Endothelial cell of umbilical vein (primary cell): ENCODE measurements around the gene CHST15. TPM values are rescaled to one million over a fixed set of nuclear protein-coding genes. Genes with fewer than 3 reads are reported as not detected.

ENCODE experiments used
- BruUV-seq: library from RNA; stranded (reverse); fragments of 400-500 nt; replicated peaks from 2 replicates; lab custom pipeline; 2021; lab: Mats Ljungman, UMichigan
- CTCF ChIA-PET: fragments of 300-600, 350-600 bp; sonication (Branson Sonifier 250); formaldehyde crosslinking; loops from one replicate; lab custom pipeline; 2021; ENCODE audit warnings: antibody characterized with exemption, inconsistent platforms; lab: Charles Lee
- POLR2A ChIA-PET: fragments of 300-600, 350-600 bp; sonication (Branson Sonifier 250); formaldehyde crosslinking; loops from one replicate; lab custom pipeline; 2021; ENCODE audit warnings: antibody characterized with exemption, inconsistent platforms; lab: Charles Lee
- DNase-seq: peaks from one replicate; pipeline ENCODE4 v3.0.0-alpha.2; 2011; ENCODE audit warnings: low read depth, low spot score
- FAIRE-seq: peaks from 2 replicates; lab custom pipeline; 2011; peaks lifted over from hg19 to GRCh38; lab: Jason Lieb, UNC
- H2AFZ ChIP-seq: 2 replicates; pipeline ENCODE4 v1.6.0; 2012; ENCODE audit warnings: low read depth, low read length, control low read depth, inconsistent platforms
- H3K27ac ChIP-seq: 2 replicates; pipeline ENCODE4 v1.5.1; 2011; ENCODE audit warnings: low read depth, mild to moderate bottlenecking, control low read depth, low read length, moderate library complexity; ENCODE audit not compliant: insufficient read depth
- H3K27me3 ChIP-seq, 2 experiments: 2 replicates each; pipeline versions ENCODE4 v1.6.0 to v1.6.1; 2011; ENCODE audit warnings: low read length in 2 of 2, mixed read lengths in 1 of 2; ENCODE audit not compliant: control insufficient read depth in 2 of 2, insufficient read depth in 2 of 2
- H3K36me3 ChIP-seq, 2 experiments: 2 replicates in 1 of 2; 3 replicates in 1 of 2; pipeline ENCODE4 v1.5.1; 2011; ENCODE audit warnings: low read length in 2 of 2, mild to moderate bottlenecking in 1 of 2, moderate library complexity in 1 of 2; ENCODE audit not compliant: control insufficient read depth in 2 of 2, insufficient read depth in 2 of 2; ENCODE audit errors: extremely low read depth in 1 of 2
- H3K4me1 ChIP-seq: 3 replicates; pipeline ENCODE4 v1.5.1; 2011; ENCODE audit warnings: mild to moderate bottlenecking, low read length; ENCODE audit not compliant: control insufficient read depth, insufficient read depth; ENCODE audit errors: extremely low read depth
- H3K4me2 ChIP-seq: 2 replicates; pipeline ENCODE4 v1.6.1; 2011; ENCODE audit warnings: low read length, control low read depth, mixed read lengths; ENCODE audit not compliant: insufficient read depth
- H3K4me3 ChIP-seq, 3 experiments: fragments of 200-600 bp in 1 of 3; sonication (generic), shearing (Covaris generic) in 1 of 3; replicated peaks in 1 of 3; 2 replicates each; pipeline ENCODE4 v1.5.1; 2011 to 2016; ENCODE audit warnings: control low read depth in 3 of 3, low read length in 3 of 3, mild to moderate bottlenecking in 2 of 3, inconsistent platforms in 1 of 3, low read depth in 1 of 3, moderate library complexity in 1 of 3; ENCODE audit not compliant: insufficient read depth in 1 of 3
- H3K79me2 ChIP-seq: 2 replicates; pipeline ENCODE4 v1.6.0; 2012; ENCODE audit warnings: low read length, inconsistent platforms; ENCODE audit not compliant: control insufficient read depth, insufficient read depth
- H3K9ac ChIP-seq: replicated peaks from 2 replicates; pipeline ENCODE3; 2011; ENCODE audit warnings: low read length, control low read depth; ENCODE audit not compliant: insufficient read depth; ENCODE audit errors: extremely low read depth
- H3K9me1 ChIP-seq: replicated peaks from 3 replicates; pipeline ENCODE4 v1.6.0; 2011; ENCODE audit warnings: mild to moderate bottlenecking, low read length; ENCODE audit not compliant: control insufficient read depth, insufficient read depth; ENCODE audit errors: extremely low read depth
- H3K9me3 ChIP-seq: replicated peaks from 2 replicates; pipeline ENCODE4 v1.5.1; 2012; ENCODE audit warnings: low read length, inconsistent platforms; ENCODE audit not compliant: control insufficient read depth, insufficient read depth
- H4K20me1 ChIP-seq: replicated peaks from 2 replicates; pipeline ENCODE3; 2011; ENCODE audit warnings: mild to moderate bottlenecking, low read length; ENCODE audit not compliant: control insufficient read depth, insufficient read depth; ENCODE audit errors: extremely low read depth
- EZH2 ChIP-seq: IDR thresholded peaks from 2 replicates; pipeline ENCODE4 v1.6.1; 2012; ENCODE audit warnings: borderline replicate concordance, low read depth, mild to moderate bottlenecking, moderate library complexity, low read length, inconsistent platforms; ENCODE audit not compliant: severe bottlenecking
- FOS ChIP-seq: IDR thresholded peaks from 2 replicates; pipeline ENCODE4 v1.6.1; 2011; ENCODE audit warnings: mild to moderate bottlenecking, low read length, moderate library complexity, borderline replicate concordance; ENCODE audit not compliant: insufficient read depth
- GATA2 ChIP-seq: IDR thresholded peaks from 2 replicates; pipeline ENCODE4 v1.7.0; 2011; ENCODE audit warnings: low read depth, mild to moderate bottlenecking, moderate library complexity, mixed read lengths, low read length; ENCODE audit not compliant: insufficient read length, insufficient read depth
- JUN ChIP-seq: IDR thresholded peaks from 2 replicates; pipeline ENCODE4 v1.6.1; 2011; ENCODE audit warnings: borderline replicate concordance, low read depth; ENCODE audit not compliant: insufficient read length, insufficient read depth
- MYC ChIP-seq: IDR thresholded peaks from one replicate; pipeline ENCODE4 v1.6.1; 2011; ENCODE audit warnings: mild to moderate bottlenecking, low read depth, low read length
- POLR2A ChIP-seq: IDR thresholded peaks from 2 replicates; pipeline ENCODE4 v1.6.1; 2012; ENCODE audit warnings: low read depth, mild to moderate bottlenecking, control low read depth, low read length
- POLR2AphosphoS5 ChIP-seq: IDR thresholded peaks from 2 replicates; pipeline ENCODE4 v1.6.1; 2012; ENCODE audit warnings: low read depth, mild to moderate bottlenecking, control low read depth, low read length, moderate library complexity; ENCODE audit not compliant: insufficient read depth
- dilution Hi-C: fragments of 300-500 bp; cut with MboI; formaldehyde crosslinking; loops from one replicate; pipeline ENCODE4 v1.15.0; 2019; ENCODE audit warnings: low sequenced_read_pairs; ENCODE audit not compliant: extremely low pct_ligation_motif_present
- intact Hi-C: fragments of 100-400 bp; cut with micrococcal nuclease; formaldehyde crosslinking; loops from one replicate; pipeline ENCODE4 v1.10.0; 2022
- polyA plus RNA-seq, 4 experiments: library from polyadenylated mRNA; depleted of rRNA in 3 of 4; stranded (reverse) in 3 of 4; unstranded in 1 of 4; fragments of >200 nt; gene quantifications; 2 replicates each; pipeline versions ENCODE4 v1.2.1 to v1.2.3, GENCODE V29; 2011 to 2012; ENCODE audit warnings: missing spikeins in 1 of 4
- total RNA-seq: library from RNA; stranded (reverse); gene quantifications from 2 replicates; pipeline ENCODE4 v1.2.3, GENCODE V29; 2021
- TF ChIP-seq, protein P1 (sequence below), 2 donors: IDR thresholded peaks; 1 replicate in 1 of 2; 2 replicates in 1 of 2; pipeline ENCODE4 v1.5.1; 2011; ENCODE audit warnings: low read length in 2 of 2, mild to moderate bottlenecking in 2 of 2, moderate library complexity in 2 of 2, control low read depth in 1 of 2, inconsistent platforms in 1 of 2, low read depth in 1 of 2; ENCODE audit not compliant: insufficient read depth in 1 of 2; ENCODE audit errors: extremely low read depth in 1 of 2
- TF ChIP-seq, protein P2 (sequence below): IDR thresholded peaks from 2 replicates; pipeline ENCODE4 v1.6.1; 2011; ENCODE audit not compliant: insufficient read depth, insufficient read length

Gene CHST15
- total and polyA plus RNA-seq, 2 donors (not counting 3 experiments of a cell fraction or from before 2014, with no cell fraction given): 23.1 to 29.2 TPM

DNA sequence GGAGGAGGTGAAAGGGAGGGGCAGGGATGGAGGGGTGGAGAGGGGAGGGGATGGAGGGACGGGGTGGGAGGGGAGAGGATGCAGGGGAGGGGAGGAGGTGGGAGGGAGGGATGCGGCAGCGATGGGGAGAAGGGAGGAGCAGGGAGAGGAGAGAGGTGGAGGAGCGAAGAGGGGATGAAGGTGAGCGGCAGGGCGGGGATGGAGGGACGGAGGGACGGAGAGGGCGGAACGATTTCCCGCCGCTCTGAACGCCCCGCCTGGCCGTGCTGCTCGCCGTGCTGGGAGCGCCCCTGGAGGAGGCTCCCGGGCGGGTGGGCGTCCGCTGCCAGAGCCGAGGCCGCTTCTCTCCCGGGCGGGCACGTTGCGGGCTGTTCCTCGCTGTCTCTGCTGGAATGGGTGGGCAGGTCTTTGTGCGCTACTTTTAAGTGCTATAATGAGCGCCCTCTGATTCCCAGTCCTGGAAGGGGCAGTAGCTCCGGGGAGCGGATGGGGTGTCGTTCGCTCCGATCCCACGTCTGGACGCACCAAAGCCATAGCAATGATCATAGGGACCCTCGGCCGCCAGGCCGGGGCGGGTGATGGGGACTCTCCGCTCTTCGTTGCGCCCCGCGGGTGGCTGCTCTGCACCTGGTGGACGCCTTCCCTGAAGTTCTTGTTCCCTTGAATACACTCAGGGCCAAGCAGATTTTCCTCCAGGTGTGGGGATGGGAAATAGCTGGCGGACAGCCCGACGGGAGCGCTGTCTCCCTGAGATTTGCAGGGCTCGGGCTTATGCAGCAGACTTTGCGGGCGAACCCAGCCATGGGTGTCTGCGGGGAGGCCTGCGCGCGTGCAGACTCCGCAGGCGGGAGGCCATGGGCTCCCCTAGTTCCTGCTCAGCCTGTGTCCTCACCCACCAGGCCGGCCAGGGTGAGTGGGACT, 120.7 kb downstream of the CHST15 start:
- H3K9me3 ChIP-seq: no peaks in the 10 kb centered on the region
- TF ChIP-seq, protein P1, sequence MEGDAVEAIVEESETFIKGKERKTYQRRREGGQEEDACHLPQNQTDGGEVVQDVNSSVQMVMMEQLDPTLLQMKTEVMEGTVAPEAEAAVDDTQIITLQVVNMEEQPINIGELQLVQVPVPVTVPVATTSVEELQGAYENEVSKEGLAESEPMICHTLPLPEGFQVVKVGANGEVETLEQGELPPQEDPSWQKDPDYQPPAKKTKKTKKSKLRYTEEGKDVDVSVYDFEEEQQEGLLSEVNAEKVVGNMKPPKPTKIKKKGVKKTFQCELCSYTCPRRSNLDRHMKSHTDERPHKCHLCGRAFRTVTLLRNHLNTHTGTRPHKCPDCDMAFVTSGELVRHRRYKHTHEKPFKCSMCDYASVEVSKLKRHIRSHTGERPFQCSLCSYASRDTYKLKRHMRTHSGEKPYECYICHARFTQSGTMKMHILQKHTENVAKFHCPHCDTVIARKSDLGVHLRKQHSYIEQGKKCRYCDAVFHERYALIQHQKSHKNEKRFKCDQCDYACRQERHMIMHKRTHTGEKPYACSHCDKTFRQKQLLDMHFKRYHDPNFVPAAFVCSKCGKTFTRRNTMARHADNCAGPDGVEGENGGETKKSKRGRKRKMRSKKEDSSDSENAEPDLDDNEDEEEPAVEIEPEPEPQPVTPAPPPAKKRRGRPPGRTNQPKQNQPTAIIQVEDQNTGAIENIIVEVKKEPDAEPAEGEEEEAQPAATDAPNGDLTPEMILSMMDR (IDR thresholded peaks at IDR 0.05; ENCODE audit: extremely low read depth in 1 of 2, insufficient read depth in 1 of 2, low read depth in 1 of 2, low read length in 2 of 2): no peak
- TF ChIP-seq EZH2: peak; percentile 75
- ChIA-PET POLR2A (no interaction called here), CTCF (interaction anchor here (1.2 to 1.3 kb wide), 2 partner anchors 390 to 417 kb away, joined by 4 to 6 read pairs; no protein-coding TSS in a partner anchor)
- no peak overlapping the region for H2AFZ ChIP-seq
- no TSS peak for BruUV-seq
- H3K27ac ChIP-seq: no peak overlapping the region
- dilution Hi-C loops (no loop called here), intact Hi-C loops (no loop called here)
- H3K9ac ChIP-seq: no peak overlapping the region
- H3K4me2 ChIP-seq: no peak overlapping the region
- no peaks in the 10 kb centered on the region for H3K79me2 ChIP-seq
- H4K20me1 ChIP-seq: no peaks in the 10 kb centered on the region
- FAIRE-seq: no peak
- H3K36me3 ChIP-seq: no peaks in the 10 kb centered on the region
- no peaks in the 10 kb centered on the region for H3K9me1 ChIP-seq
- peaks cover 8 to 10% of the 10 kb centered on the region in 2 experiments for H3K27me3 ChIP-seq
- H3K4me1 ChIP-seq: no peaks in the 10 kb centered on the region
- no peak for DNase-seq
- no peak overlapping the region for H3K4me3 ChIP-seq

- no peaks in the 10 kb centered on the region for H3K79me2 ChIP-seq
- TF ChIP-seq, protein P2, sequence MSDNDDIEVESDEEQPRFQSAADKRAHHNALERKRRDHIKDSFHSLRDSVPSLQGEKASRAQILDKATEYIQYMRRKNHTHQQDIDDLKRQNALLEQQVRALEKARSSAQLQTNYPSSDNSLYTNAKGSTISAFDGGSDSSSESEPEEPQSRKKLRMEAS: no peak
- no peak for TF ChIP-seq POLR2AphosphoS5
- TF ChIP-seq MYC: no peak
- no peak for TF ChIP-seq JUN
- TF ChIP-seq, protein P1 (IDR thresholded peaks at IDR 0.05; ENCODE audit: extremely low read depth in 1 of 2, insufficient read depth in 1 of 2, low read depth in 1 of 2, low read length in 2 of 2): no peak
- TF ChIP-seq GATA2: no peak
- no peak for TF ChIP-seq FOS
- TF ChIP-seq POLR2A: no peak
- no peak for TF ChIP-seq EZH2
- H3K9me3 ChIP-seq: no peaks in the 10 kb centered on the region
- POLR2A ChIA-PET: no interaction called here
- intact Hi-C loops (no loop called here), dilution Hi-C loops (no loop called here)
- H3K27me3 ChIP-seq: peaks cover 8 to 10% of the 10 kb centered on the region in 2 experiments
- H3K4me1 ChIP-seq: no peaks in the 10 kb centered on the region
- H3K9ac ChIP-seq: no peak overlapping the region
- H3K4me2 ChIP-seq: no peak overlapping the region
- no peaks in the 10 kb centered on the region for H4K20me1 ChIP-seq
- H2AFZ ChIP-seq: no peak overlapping the region
- no peak overlapping the region for H3K27ac ChIP-seq
- FAIRE-seq: no peak
- no peaks in the 10 kb centered on the region for H3K9me1 ChIP-seq
- H3K4me3 ChIP-seq: no peak overlapping the region
- CTCF ChIA-PET: interaction anchor here (1.0 to 2.8 kb wide), 5 partner anchors 9 to 418 kb away, joined by 3 to 17 read pairs (median 4); no protein-coding TSS in a partner anchor
- DNase-seq: no peak
- BruUV-seq: no TSS peak
- no peaks in the 10 kb centered on the region for H3K36me3 ChIP-seq
These were observed 122.5 kb downstream of the CHST15 start for GRCh38 chr10:123970927-123971286.
